C4-2B (cell line): ENCODE data around the gene TXNDC17.

Experiments
- H3K27ac ChIP-seq: fragments of 450-650 bp; 2 replicates; pipeline ENCODE4 v1.5.1; 2017
- CTCF ChIP-seq: fragments of 450-650 bp; conservative IDR thresholded peaks from 2 replicates; pipeline ENCODE4 v1.5.1; 2017; ENCODE audit warnings: mild to moderate bottlenecking
- ZFX ChIP-seq: fragments of 450-650 bp; IDR thresholded peaks from 2 replicates; pipeline ENCODE4 v1.6.1; 2017

The TXNDC17 gene

GRCh38 chr17:6668219-6668618 is 27.4 kb downstream of the TXNDC17 start:
- no peak for TF ChIP-seq CTCF
- no peak for TF ChIP-seq ZFX
- H3K27ac ChIP-seq: no peak overlapping the region

GRCh38 chr17:6668727-6669425 is 28.0 kb downstream of the TXNDC17 start:
- TF ChIP-seq CTCF: no peak
- no peak for TF ChIP-seq ZFX
- no peak overlapping the region for H3K27ac ChIP-seq

GRCh38 chr17:6669479-6670212 is 28.8 kb downstream of the TXNDC17 start:
- TF ChIP-seq ZFX (no peak), CTCF (no peak)
- H3K27ac ChIP-seq: no peak overlapping the region

GRCh38 chr17:6670571-6670970 is 29.7 kb downstream of the TXNDC17 start:
- no peak for TF ChIP-seq ZFX
- H3K27ac ChIP-seq: no peak overlapping the region

GRCh38 chr17:6670999-6671398 is 30.1 kb downstream of the TXNDC17 start:
- H3K27ac ChIP-seq: no peak overlapping the region
- TF ChIP-seq CTCF (no peak), ZFX (no peak)

- H3K27ac ChIP-seq: no peak overlapping the region
- no peak for TF ChIP-seq ZFX
- TF ChIP-seq CTCF: no peak
Observed at GRCh38 chr17:6671431-6671830, 30.6 kb downstream of the TXNDC17 start.

- no peak overlapping the region for H3K27ac ChIP-seq
- TF ChIP-seq CTCF (no peak), ZFX (no peak)
Observed at GRCh38 chr17:6674586-6674985, 33.7 kb downstream of the TXNDC17 start.
